Measurements from ENCODE around the gene PRSS53. TPM values are rescaled to one million over a fixed set of nuclear protein-coding genes. Genes with fewer than 3 reads are reported as not detected.

PRSS53 gene
- polyA plus RNA-seq, 3 donors = 0.17 to 5.1 TPM; not detected in 1

DNA sequence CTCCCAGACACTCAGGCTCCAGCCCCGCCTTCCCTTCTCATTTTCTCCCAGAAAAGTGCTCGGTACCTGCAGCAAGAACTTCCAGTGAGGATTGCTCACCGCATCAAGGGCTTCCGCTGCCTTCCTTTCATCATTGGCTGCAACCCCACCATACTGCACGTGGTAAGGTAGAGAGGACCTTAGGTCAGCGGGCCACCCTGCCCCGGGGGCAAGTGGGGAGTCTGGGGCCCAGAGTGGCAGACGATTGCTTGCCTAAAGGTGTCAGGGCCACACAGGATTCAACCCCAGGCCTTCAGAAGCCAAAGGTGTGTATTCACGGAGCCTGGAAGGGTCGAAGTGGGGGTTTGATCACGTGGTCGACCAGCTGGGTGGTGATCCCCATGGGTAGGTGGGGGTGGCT is 20.9 kb upstream of the PRSS53 start:
- Histone ChIP-seq H3K79me2 (ENCODE audit: insufficient read depth, low read length) (peaks cover 39% of the 10 kb centered on the region), H3K4me3 (replicated peaks in 1 of 3; ENCODE audit: low read depth in 2 of 3, low read length in 3 of 3) (peak overlapping the region in 1 of 3 experiments; percentile 93), H2AFZ (ENCODE audit: insufficient read depth, low read depth, low read length, poor library complexity, severe bottlenecking) (no peak overlapping the region), H3K9me3 (replicated peaks in 1 of 2; ENCODE audit: control insufficient read depth in 1 of 2, insufficient read depth in 1 of 2, low read length in 2 of 2) (no peaks in the 10 kb centered on the region), H3K27ac (ENCODE audit: low read depth in 1 of 2, low read length in 2 of 2) (no peak overlapping the region), H4K20me1 (ENCODE audit: insufficient read depth, low read length) (peaks cover 8% of the 10 kb centered on the region), H3K9ac (ENCODE audit: insufficient read depth, low read length, poor library complexity, severe bottlenecking) (no peak overlapping the region), H3K36me3 (replicated peaks in 1 of 2; ENCODE audit: control insufficient read depth in 1 of 2, insufficient read depth in 2 of 2, low read length in 2 of 2) (peaks cover 34 to 38% of the 10 kb centered on the region in 2 donors), H3K27me3 (ENCODE audit: control insufficient read depth in 2 of 2, insufficient read depth in 2 of 2, low read length in 2 of 2) (no peaks in the 10 kb centered on the region), H3K4me2 (replicated peaks; ENCODE audit: extremely low read depth, low read length, poor library complexity, severe bottlenecking) (peak overlapping the region; percentile 99), H3K4me1 (ENCODE audit: control insufficient read depth in 1 of 2, insufficient read depth in 2 of 2, low read length in 2 of 2) (peaks cover 58 to 71% of the 10 kb centered on the region in 2 donors)
- 98% methylated on average over 6 of the region's 12 CpGs for WGBS (ENCODE audit: insufficient coverage)
- no peak for DNase-seq
- Mint-ChIP-seq H3K4me1 (peaks cover 56% of the 10 kb centered on the region), H3K9me3 (no peaks in the 10 kb centered on the region), H3K36me3 (peaks cover 34 to 36% of the 10 kb centered on the region in 2 donors), H3K27me3 (ENCODE audit: low read depth in 3 of 3) (peaks cover 0 to 2% (median 0%) of the 10 kb centered on the region in 3 donors), H3K4me3 (peak overlapping the region in 1 of 2 donors; percentile 70), H3K27ac (peak overlapping the region in 4 of 7 donors; percentile 26 to 85 (median 72))
- TF ChIP-seq, protein P1, sequence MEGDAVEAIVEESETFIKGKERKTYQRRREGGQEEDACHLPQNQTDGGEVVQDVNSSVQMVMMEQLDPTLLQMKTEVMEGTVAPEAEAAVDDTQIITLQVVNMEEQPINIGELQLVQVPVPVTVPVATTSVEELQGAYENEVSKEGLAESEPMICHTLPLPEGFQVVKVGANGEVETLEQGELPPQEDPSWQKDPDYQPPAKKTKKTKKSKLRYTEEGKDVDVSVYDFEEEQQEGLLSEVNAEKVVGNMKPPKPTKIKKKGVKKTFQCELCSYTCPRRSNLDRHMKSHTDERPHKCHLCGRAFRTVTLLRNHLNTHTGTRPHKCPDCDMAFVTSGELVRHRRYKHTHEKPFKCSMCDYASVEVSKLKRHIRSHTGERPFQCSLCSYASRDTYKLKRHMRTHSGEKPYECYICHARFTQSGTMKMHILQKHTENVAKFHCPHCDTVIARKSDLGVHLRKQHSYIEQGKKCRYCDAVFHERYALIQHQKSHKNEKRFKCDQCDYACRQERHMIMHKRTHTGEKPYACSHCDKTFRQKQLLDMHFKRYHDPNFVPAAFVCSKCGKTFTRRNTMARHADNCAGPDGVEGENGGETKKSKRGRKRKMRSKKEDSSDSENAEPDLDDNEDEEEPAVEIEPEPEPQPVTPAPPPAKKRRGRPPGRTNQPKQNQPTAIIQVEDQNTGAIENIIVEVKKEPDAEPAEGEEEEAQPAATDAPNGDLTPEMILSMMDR (IDR thresholded peaks at IDR 0.05) = no peak
- intact Hi-C loops (cut with micrococcal nuclease) = loop anchor here (10.0 kb wide), 2 partner anchors 155 to 765 kb away; partner anchors contain the start of gene ZNF267 (in 1 of the 2)

DNA sequence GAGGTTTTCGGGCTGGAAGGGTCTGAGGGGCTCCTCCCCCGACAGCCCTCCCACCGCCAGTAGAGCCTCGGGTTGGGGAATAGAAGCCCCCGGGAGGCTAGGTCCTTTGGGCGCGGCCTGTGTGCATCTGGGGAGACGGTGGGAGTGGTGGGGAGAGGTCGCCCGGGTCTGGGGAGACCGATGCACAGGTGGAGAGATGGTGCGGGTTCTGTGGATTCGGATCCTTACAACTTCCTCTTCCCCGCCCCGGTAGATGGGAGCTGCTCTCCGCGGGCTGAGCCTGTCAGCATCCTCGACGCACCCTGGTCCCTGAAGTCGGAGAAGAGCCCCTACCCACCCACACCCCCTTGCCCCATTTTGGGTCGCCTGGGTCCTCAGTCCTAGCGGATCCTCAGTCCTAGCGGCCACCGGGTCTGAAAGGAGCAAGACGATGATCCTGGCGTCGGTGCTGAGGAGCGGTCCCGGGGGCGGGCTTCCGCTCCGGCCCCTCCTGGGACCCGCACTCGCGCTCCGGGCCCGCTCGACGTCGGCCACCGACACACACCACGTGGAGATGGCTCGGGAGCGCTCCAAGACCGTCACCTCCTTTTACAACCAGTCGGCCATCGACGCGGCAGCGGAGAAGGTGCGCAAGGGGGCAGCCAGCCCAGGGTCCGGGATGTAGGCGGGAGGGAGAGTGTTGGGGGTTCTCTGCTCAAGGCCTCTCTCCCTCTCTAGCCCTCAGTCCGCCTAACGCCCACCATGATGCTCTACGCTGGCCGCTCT is 20.2 kb upstream of the PRSS53 start:
- H3K4me2 ChIP-seq (replicated peaks; ENCODE audit: extremely low read depth, low read length, poor library complexity, severe bottlenecking) = peak overlapping the region; percentile 99
- no peaks in the 10 kb centered on the region for H3K9me3 ChIP-seq (replicated peaks in 1 of 2; ENCODE audit: control insufficient read depth in 1 of 2, insufficient read depth in 1 of 2, low read length in 2 of 2)
- peak overlapping the region; percentile 86 for H2AFZ ChIP-seq (ENCODE audit: insufficient read depth, low read depth, low read length, poor library complexity, severe bottlenecking)
- Mint-ChIP-seq H3K27ac (peak overlapping the region in 6 of 7 donors; percentile 79 to 95 (median 88)), H3K4me1 (peaks cover 49% of the 10 kb centered on the region), H3K4me3 (peak overlapping the region; percentile 87 to 92), H3K27me3 (ENCODE audit: low read depth in 3 of 3) (peaks cover 0 to 2% (median 0%) of the 10 kb centered on the region in 3 donors), H3K36me3 (peaks cover 34 to 36% of the 10 kb centered on the region in 2 donors), H3K9me3 (no peaks in the 10 kb centered on the region)
- H3K79me2 ChIP-seq (ENCODE audit: insufficient read depth, low read length) = peaks cover 37% of the 10 kb centered on the region
- TF ChIP-seq, protein P1 (IDR thresholded peaks at IDR 0.05) = no peak
- 55% methylated on average over 29 of the region's 57 CpGs for WGBS (ENCODE audit: insufficient coverage)
- peak in 2 of 3 donors; percentile 24 to 36 for DNase-seq
- peaks cover 8% of the 10 kb centered on the region for H4K20me1 ChIP-seq (ENCODE audit: insufficient read depth, low read length)
- peaks cover 52 to 65% of the 10 kb centered on the region in 2 donors for H3K4me1 ChIP-seq (ENCODE audit: control insufficient read depth in 1 of 2, insufficient read depth in 2 of 2, low read length in 2 of 2)
- intact Hi-C loops (cut with micrococcal nuclease) = no loop called here
- peak overlapping the region; percentile 94 for H3K9ac ChIP-seq (ENCODE audit: insufficient read depth, low read length, poor library complexity, severe bottlenecking)
- H3K27me3 ChIP-seq (ENCODE audit: control insufficient read depth in 2 of 2, insufficient read depth in 2 of 2, low read length in 2 of 2) = no peaks in the 10 kb centered on the region
- peak overlapping the region; percentile 32 to 89 for H3K27ac ChIP-seq (ENCODE audit: low read depth in 1 of 2, low read length in 2 of 2)
- peaks cover 34 to 38% of the 10 kb centered on the region in 2 donors for H3K36me3 ChIP-seq (replicated peaks in 1 of 2; ENCODE audit: control insufficient read depth in 1 of 2, insufficient read depth in 2 of 2, low read length in 2 of 2)
- H3K4me3 ChIP-seq (replicated peaks in 1 of 3; ENCODE audit: low read depth in 2 of 3, low read length in 3 of 3) = peak overlapping the region; percentile 81 to 93 (median 85)

All from CD14-positive monocyte (primary cell).